ENCODE data around the gene S100A7A. TPM values are rescaled to one million over a fixed set of nuclear protein-coding genes. Genes with fewer than 3 reads are reported as not detected.

S100A7A gene
- total RNA-seq (not detected), polyA plus RNA-seq (not detected)
- long read RNA-seq, donor 1 = 0 reads
- long read RNA-seq, donor 2 = 0 reads
- long read RNA-seq, donor 3 = 0 reads

- Histone ChIP-seq H3K4me1 (ENCODE audit: insufficient read depth) (no peaks in the 10 kb centered on the region), H3K4me3 (no peak within 1 kb of the TSS), H3K27ac (no peak within 1 kb of the TSS), H3K36me3 (no peaks in the 10 kb centered on the region), H3K9me3 (no peaks in the 10 kb centered on the region), H3K27me3 (no peaks in the 10 kb centered on the region)
- 67 to 76% (median 71%) methylated on average over 6 of the region's 6 CpGs for WGBS, 3 donors
- DNase-seq = peak in 1 of 5 donors; percentile 0
- TF ChIP-seq POLR2A (IDR thresholded peaks at IDR 0.05) = no peak
- no peak for TF ChIP-seq CTCF (IDR thresholded peaks at IDR 0.05)
- TF ChIP-seq EP300 (IDR thresholded peaks at IDR 0.05) = no peak
- intact Hi-C loops (cut with DNase I) = no loop called here
Measured at GRCh38 chr1:153415850-153416570, at the start of gene S100A7A. S100A7A (plus strand) TSS chr1:153416520; CDS start chr1:153418083, 1,563 bp downstream.

- TF ChIP-seq CTCF (IDR thresholded peaks at IDR 0.05) (no peak), POLR2A (IDR thresholded peaks at IDR 0.05) (no peak), EP300 (IDR thresholded peaks at IDR 0.05) (no peak)
- Histone ChIP-seq H3K36me3 (no peaks in the 10 kb centered on the region), H3K27me3 (no peaks in the 10 kb centered on the region), H3K4me1 (ENCODE audit: insufficient read depth) (no peaks in the 10 kb centered on the region), H3K4me3 (no peak overlapping the region), H3K9me3 (no peaks in the 10 kb centered on the region), H3K27ac (no peak overlapping the region)
- DNase-seq = no peak
- WGBS, 3 donors = 61 to 70% (median 68%) methylated on average over 2 of the region's 2 CpGs
- intact Hi-C loops (cut with DNase I) = no loop called here
Measured at GRCh38 chr1:153367090-153367489, 49.2 kb upstream of the S100A7A start.

DNA sequence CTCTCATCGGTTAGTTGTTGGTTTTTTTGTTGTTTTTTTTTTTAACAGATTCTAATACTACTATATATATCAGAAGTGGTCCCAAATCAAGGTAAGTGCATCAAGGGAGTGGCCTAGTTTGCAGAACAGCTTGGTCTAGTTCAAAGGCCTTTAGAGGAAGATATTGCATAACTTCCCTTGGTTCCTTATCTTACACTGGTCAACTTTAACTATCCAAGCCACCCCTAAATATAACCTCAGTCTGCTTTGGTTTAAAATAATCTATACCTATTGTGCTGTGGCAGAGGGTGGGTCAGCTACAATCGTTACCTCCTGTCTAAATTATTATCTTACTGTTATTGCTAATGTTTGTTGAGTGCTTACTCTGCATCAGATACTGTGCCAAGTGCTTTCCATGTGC is 47.8 kb upstream of the S100A7A start:
- DNase-seq = no peak
- Histone ChIP-seq H3K27me3 (no peaks in the 10 kb centered on the region), H3K4me3 (no peak overlapping the region), H3K9me3 (no peaks in the 10 kb centered on the region), H3K4me1 (ENCODE audit: insufficient read depth) (no peaks in the 10 kb centered on the region), H3K27ac (no peak overlapping the region), H3K36me3 (no peaks in the 10 kb centered on the region)
- 31 to 62% (median 36%) methylated on average over 2 of the region's 2 CpGs for WGBS, 3 donors
- intact Hi-C loops (cut with DNase I) = no loop called here
- no peak for TF ChIP-seq CTCF (IDR thresholded peaks at IDR 0.05)
- TF ChIP-seq EP300 (IDR thresholded peaks at IDR 0.05) = no peak

GRCh38 chr1:153370146-153370545 is 46.2 kb upstream of the S100A7A start:
- H3K4me3 ChIP-seq = no peak overlapping the region
- H3K9me3 ChIP-seq = no peaks in the 10 kb centered on the region
- intact Hi-C loops (cut with DNase I) = no loop called here
- H3K4me1 ChIP-seq (ENCODE audit: insufficient read depth) = no peaks in the 10 kb centered on the region
- H3K27ac ChIP-seq = no peak overlapping the region
- no peak for TF ChIP-seq EP300 (IDR thresholded peaks at IDR 0.05)
- no peak for TF ChIP-seq CTCF (IDR thresholded peaks at IDR 0.05)
- TF ChIP-seq POLR2A (IDR thresholded peaks at IDR 0.05) = no peak
- WGBS, 3 donors = 36 to 37% (median 37%) methylated on average over 3 of the region's 3 CpGs
- no peaks in the 10 kb centered on the region for H3K36me3 ChIP-seq
- DNase-seq = no peak
- H3K27me3 ChIP-seq = no peaks in the 10 kb centered on the region

Measured in ovary (tissue), 10 donors.